ENCODE measurements around the gene ZGLP1. TPM values are rescaled to one million over a fixed set of nuclear protein-coding genes. Genes with fewer than 3 reads are reported as not detected.

ZGLP1 gene
- 1 to 10 TPM; 2.5 to 4.0 (median 3.8) TPM for total RNA-seq
- long read RNA-seq, donor 1 = 0 reads
- long read RNA-seq, donor 2, partial matches to known transcripts = 1 of 1 reads
- long read RNA-seq, donor 2, other reads (novel, unspliced or antisense) = 0 of 1 reads

DNA sequence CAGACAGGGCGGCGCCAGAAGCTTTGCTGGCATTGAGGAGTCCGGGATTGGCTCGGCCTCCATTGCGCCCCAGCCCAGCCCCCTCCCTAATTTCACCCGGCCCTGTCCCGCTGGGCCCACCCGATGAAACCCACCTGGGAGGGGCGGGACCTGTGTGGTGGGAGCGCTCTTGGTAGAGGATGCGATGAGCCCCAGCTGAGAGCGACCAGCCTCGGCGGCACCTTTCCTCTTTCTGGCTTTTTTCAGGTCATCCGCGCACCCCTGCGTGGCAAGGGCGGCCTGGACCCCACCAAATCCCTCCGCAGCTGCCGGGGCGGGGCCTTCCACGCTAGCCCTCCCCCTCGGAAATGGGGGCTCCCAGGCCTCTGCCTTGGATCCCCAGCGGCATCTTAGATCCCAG is at the start of gene ZGLP1:
TSS of gene ZGLP1 (minus strand) at position 393 of the 400 bp plus-strand sequence.
- no peaks in the 10 kb centered on the region for H3K36me3 ChIP-seq (ENCODE audit: low read depth)
- H3K4me3 ChIP-seq = no peak within 1 kb of the TSS
- no peak for ATAC-seq
- no peaks in the 10 kb centered on the region for H3K4me1 ChIP-seq (ENCODE audit: low read depth)
- no peak for DNase-seq
- TF ChIP-seq, protein P1, sequence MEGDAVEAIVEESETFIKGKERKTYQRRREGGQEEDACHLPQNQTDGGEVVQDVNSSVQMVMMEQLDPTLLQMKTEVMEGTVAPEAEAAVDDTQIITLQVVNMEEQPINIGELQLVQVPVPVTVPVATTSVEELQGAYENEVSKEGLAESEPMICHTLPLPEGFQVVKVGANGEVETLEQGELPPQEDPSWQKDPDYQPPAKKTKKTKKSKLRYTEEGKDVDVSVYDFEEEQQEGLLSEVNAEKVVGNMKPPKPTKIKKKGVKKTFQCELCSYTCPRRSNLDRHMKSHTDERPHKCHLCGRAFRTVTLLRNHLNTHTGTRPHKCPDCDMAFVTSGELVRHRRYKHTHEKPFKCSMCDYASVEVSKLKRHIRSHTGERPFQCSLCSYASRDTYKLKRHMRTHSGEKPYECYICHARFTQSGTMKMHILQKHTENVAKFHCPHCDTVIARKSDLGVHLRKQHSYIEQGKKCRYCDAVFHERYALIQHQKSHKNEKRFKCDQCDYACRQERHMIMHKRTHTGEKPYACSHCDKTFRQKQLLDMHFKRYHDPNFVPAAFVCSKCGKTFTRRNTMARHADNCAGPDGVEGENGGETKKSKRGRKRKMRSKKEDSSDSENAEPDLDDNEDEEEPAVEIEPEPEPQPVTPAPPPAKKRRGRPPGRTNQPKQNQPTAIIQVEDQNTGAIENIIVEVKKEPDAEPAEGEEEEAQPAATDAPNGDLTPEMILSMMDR (IDR thresholded peaks at IDR 0.05) = no peak
- no peaks in the 10 kb centered on the region for H3K9me3 ChIP-seq
- intact Hi-C loops (cut with DNase I, micrococcal nuclease) = no loop called here

DNA sequence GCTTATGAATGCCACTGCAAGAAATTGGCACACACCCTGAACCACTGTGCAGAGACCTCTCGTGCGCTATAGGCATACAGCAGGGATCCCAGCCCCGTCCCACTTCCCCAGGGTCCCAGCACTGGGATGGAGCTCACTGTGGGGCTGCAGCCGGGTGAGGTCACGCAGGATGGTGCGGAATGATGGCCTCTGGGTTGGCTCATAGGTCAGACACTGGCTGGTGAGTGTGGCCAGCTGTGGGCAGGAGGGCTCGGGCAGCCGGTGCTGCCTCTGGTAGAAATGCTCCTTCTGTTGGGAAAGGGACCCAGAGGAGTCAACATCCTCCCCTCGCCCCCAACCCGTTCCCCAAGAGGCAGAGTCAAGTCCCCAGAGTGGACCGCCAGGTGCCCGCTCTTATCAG is 46.8 kb upstream of the ZGLP1 start:
- no peaks in the 10 kb centered on the region for H3K36me3 ChIP-seq (ENCODE audit: low read depth)

DNA sequence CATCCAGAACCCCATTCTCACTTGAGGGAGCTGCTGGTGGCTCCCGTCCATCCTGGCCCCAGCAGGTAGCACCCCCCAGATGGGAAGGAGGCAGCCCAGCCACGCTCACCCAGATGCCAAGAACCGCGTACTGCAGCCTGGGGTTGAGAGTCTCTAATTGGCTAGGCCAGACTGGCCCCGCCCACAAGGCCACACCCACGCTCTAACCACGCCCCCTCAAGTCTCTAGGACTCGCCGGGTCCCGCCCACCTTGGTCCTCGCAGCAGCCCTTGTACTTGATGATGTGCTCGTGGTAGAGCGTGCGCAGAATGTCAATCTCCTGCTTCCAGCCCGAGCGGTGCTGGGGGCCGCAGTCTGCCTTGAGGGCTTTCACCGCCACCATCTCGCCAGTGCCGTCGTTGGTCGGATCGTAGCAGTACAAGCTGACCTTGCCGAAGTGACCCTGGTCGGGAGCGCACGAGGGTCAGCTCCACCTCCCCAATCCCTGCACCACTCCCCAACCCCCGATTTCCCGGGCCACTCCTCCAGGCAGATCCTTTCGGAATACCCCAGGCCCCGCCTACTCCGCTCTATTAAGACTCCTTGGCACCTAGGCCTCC is 44.3 kb upstream of the ZGLP1 start:
- Histone ChIP-seq H3K9me3 (no peaks in the 10 kb centered on the region), H3K4me3 (no peak overlapping the region), H3K36me3 (ENCODE audit: low read depth) (no peaks in the 10 kb centered on the region), H3K4me1 (ENCODE audit: low read depth) (no peaks in the 10 kb centered on the region)
- intact Hi-C loops (cut with DNase I, micrococcal nuclease) = no loop called here
- TF ChIP-seq, protein P1 (IDR thresholded peaks at IDR 0.05) = no peak
- no peak for DNase-seq
- peak; percentile 42 for ATAC-seq

More for the DNA sequence above, 46.8 kb upstream of the ZGLP1 start:
- intact Hi-C loops (cut with DNase I, micrococcal nuclease) = no loop called here
- H3K4me1 ChIP-seq (ENCODE audit: low read depth) = no peaks in the 10 kb centered on the region
- ATAC-seq = no peak
- DNase-seq = no peak
- TF ChIP-seq, protein P1 (IDR thresholded peaks at IDR 0.05) = no peak
- H3K9me3 ChIP-seq = no peaks in the 10 kb centered on the region
- no peak overlapping the region for H3K4me3 ChIP-seq

DNA sequence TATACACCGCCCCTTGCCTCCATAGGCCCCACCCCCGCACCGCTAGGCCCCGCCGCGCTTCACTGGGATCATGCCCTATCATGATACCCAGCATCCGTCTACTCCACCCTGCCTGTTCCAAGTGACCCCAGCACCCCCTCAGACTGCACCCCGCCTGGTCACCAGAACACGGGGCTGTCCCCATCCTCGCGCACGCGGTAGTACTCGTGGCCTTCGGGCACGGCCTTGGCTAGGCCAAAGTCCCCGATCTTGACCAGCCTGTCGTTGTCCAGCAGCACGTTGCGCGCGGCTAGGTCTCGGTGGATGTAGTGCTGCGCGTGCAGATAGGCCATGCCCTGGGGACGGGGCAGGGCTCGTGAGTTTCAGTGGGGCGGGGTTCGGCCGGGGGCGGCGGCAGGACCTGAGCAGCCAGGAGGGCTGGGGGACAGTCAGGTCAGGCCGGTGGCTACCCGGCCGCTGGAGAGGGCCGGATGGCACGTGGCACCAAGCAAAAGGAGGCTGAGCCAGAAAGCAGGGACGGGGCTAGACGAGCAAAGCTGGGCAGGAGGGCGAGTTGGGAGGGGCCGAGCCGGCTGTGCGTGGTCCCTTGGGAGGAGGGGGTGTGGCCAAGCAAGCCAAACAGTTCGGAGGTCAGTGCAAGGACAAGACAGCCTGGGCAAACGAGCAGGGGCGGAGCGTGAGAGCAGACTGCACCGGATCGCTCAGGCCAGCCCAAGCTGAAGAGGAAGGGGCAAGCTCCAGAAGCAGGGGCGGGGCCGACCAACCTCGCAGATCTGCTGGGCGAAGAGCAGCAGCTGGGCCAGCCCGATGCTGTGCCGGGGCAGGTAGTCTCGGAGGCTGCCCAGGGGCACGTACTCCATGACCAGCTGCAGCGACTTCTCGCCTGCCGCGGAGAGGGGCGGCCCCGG is 43.4 kb upstream of the ZGLP1 start:
- Histone ChIP-seq H3K36me3 (ENCODE audit: low read depth) (no peaks in the 10 kb centered on the region), H3K4me1 (ENCODE audit: low read depth) (no peaks in the 10 kb centered on the region), H3K4me3 (no peak overlapping the region), H3K9me3 (no peaks in the 10 kb centered on the region)
- peak; percentile 32 for ATAC-seq
- DNase-seq = peak in 2 of 3 donors; percentile 38 to 65
- intact Hi-C loops (cut with DNase I, micrococcal nuclease) = no loop called here
- TF ChIP-seq, protein P1 (IDR thresholded peaks at IDR 0.05) = no peak

DNA sequence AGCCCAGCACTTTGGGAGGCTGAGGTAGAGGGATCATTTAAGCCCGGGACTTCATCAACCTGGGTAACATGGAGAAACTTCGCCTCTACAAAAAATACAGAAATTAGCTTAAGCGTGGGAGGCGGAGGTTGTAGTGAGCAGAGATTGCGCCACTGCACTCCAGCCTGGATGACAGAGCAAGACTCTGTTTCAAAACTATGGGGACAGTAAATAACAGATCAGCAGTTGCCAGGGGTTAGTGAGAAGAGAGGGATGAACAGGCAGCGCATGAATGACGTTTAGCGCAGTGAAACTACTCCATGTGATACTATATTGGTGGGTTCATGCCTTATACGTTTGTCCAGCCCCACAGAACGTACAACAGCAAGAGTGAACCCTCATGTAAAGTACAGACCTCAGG is 36.9 kb upstream of the ZGLP1 start:
- DNase-seq (no peak), ATAC-seq (peak; percentile 32)
- intact Hi-C loops (cut with DNase I, micrococcal nuclease) = no loop called here
- Histone ChIP-seq H3K4me1 (ENCODE audit: low read depth) (no peaks in the 10 kb centered on the region), H3K9me3 (no peaks in the 10 kb centered on the region), H3K4me3 (no peak overlapping the region), H3K36me3 (ENCODE audit: low read depth) (no peaks in the 10 kb centered on the region)
- TF ChIP-seq, protein P1 (IDR thresholded peaks at IDR 0.05) = no peak
